Stimulated activated naive CD4-positive, alpha-beta T cell treated with Interleukin-2 at 50 U/mL for 16 hours (primary cell): ENCODE results near the gene ADGRE2.
"Not testable (repeated sequence)": the region's sequence is repeated elsewhere in the genome, so short reads cannot be mapped to it uniquely, and the experiment has no call there.

Source experiments
- DNase-seq: peaks from one replicate; lab custom pipeline; 2025; lab: John Stamatoyannopoulos, UW

ADGRE2 gene

GRCh38 chr19:14779151-14779550, 791 bp upstream of the ADGRE2 start:
- no peak for DNase-seq

- not testable (repeated sequence) for DNase-seq
Measured at GRCh38 chr19:14777645-14778044, 715 bp downstream of the ADGRE2 start.

- DNase-seq, result no peak
Measured at GRCh38 chr19:14775869-14776586, 2.3 kb downstream of the ADGRE2 start.

GRCh38 chr19:14775326-14775725, 3.0 kb downstream of the ADGRE2 start:
- not testable (repeated sequence) for DNase-seq

- DNase-seq, result no peak
Measured at GRCh38 chr19:14774373-14774772, 4.0 kb downstream of the ADGRE2 start.

GRCh38 chr19:14773722-14774121, 4.6 kb downstream of the ADGRE2 start:
- DNase-seq, result not testable (repeated sequence)

- DNase-seq, result no peak
Measured at GRCh38 chr19:14772995-14773394, 5.4 kb downstream of the ADGRE2 start.

- DNase-seq, result no peak
Measured at GRCh38 chr19:14772467-14772866, 5.9 kb downstream of the ADGRE2 start.

- DNase-seq, result no peak
Measured at GRCh38 chr19:14770944-14771839, 7.2 kb downstream of the ADGRE2 start.

- DNase-seq, result no peak
Measured at GRCh38 chr19:14770136-14770535, 8.2 kb downstream of the ADGRE2 start.

- no peak for DNase-seq
Measured at GRCh38 chr19:14769201-14769600, 9.2 kb downstream of the ADGRE2 start.

- DNase-seq, result no peak
Measured at GRCh38 chr19:14768001-14768400, 10.4 kb downstream of the ADGRE2 start.

GRCh38 chr19:14767466-14767971, 10.8 kb downstream of the ADGRE2 start:
- no peak for DNase-seq

GRCh38 chr19:14765841-14766240, 12.5 kb downstream of the ADGRE2 start:
- not testable (repeated sequence) for DNase-seq

GRCh38 chr19:14765403-14765802, 13.0 kb downstream of the ADGRE2 start:
- DNase-seq, result not testable (repeated sequence)

GRCh38 chr19:14764401-14764800, 14.0 kb downstream of the ADGRE2 start:
- DNase-seq, result no peak

- no peak for DNase-seq
Measured at GRCh38 chr19:14763497-14764145, 14.7 kb downstream of the ADGRE2 start.

- no peak for DNase-seq
Measured at GRCh38 chr19:14762111-14762510, 16.2 kb downstream of the ADGRE2 start.

- DNase-seq, result no peak
Measured at GRCh38 chr19:14761607-14762006, 16.8 kb downstream of the ADGRE2 start.

- no peak for DNase-seq
Measured at GRCh38 chr19:14758816-14759215, 19.5 kb downstream of the ADGRE2 start.

- DNase-seq, result no peak
Measured at GRCh38 chr19:14748601-14749000, 29.8 kb downstream of the ADGRE2 start.

GRCh38 chr19:14746886-14747285, 31.5 kb downstream of the ADGRE2 start:
- no peak for DNase-seq
